Activated naive CD8-positive, alpha-beta T cell treated with anti-CD3 and anti-CD28 coated beads for 36 hours (primary cell): ENCODE results near the gene KCNJ2. TPM values are rescaled to one million over a fixed set of nuclear protein-coding genes. Genes with fewer than 3 reads are reported as not detected.

Experiments used
- DNase-seq: peaks from one replicate; pipeline ENCODE4 v3.0.0; 2021
- H3K27ac Mint-ChIP-seq: one replicate; pipeline ENCODE4 v1.8.0; 2022; ENCODE audit warnings: mild to moderate bottlenecking, moderate library complexity, mixed read lengths
- H3K27me3 Mint-ChIP-seq: one replicate; pipeline ENCODE4 v1.8.0; 2022; ENCODE audit warnings: mild to moderate bottlenecking, mixed read lengths
- H3K36me3 Mint-ChIP-seq: one replicate; pipeline ENCODE4 v1.8.0; 2021; ENCODE audit warnings: mild to moderate bottlenecking, mixed read lengths
- H3K4me1 Mint-ChIP-seq: one replicate; pipeline ENCODE4 v1.8.0; 2021; ENCODE audit warnings: mixed read lengths
- H3K4me3 Mint-ChIP-seq: one replicate; pipeline ENCODE4 v1.8.0; 2022; ENCODE audit warnings: mild to moderate bottlenecking, moderate library complexity, mixed read lengths
- H3K9me3 Mint-ChIP-seq: one replicate; pipeline ENCODE4 v1.8.0; 2022; ENCODE audit warnings: mixed read lengths
- total RNA-seq, 2 experiments: library from RNA; stranded (reverse); gene quantifications; one replicate each; pipeline ENCODE4 v1.2.3, GENCODE V29; 2021

The KCNJ2 gene
- total RNA-seq, 2 experiments from 2014 or later, result not detected

GRCh38 chr17:70206361-70207010, 37.2 kb downstream of the KCNJ2 start:
- H3K36me3 Mint-ChIP-seq, result no peaks in the 10 kb centered on the region
- no peaks in the 10 kb centered on the region for H3K9me3 Mint-ChIP-seq
- H3K27ac Mint-ChIP-seq, result no peak overlapping the region
- no peak for DNase-seq
- no peaks in the 10 kb centered on the region for H3K4me1 Mint-ChIP-seq
- no peaks in the 10 kb centered on the region for H3K27me3 Mint-ChIP-seq
- H3K4me3 Mint-ChIP-seq, result no peak overlapping the region

- DNase-seq, result no peak
- Mint-ChIP-seq H3K4me1 (no peaks in the 10 kb centered on the region), H3K27ac (no peak overlapping the region), H3K4me3 (no peak overlapping the region), H3K27me3 (no peaks in the 10 kb centered on the region), H3K36me3 (no peaks in the 10 kb centered on the region), H3K9me3 (no peaks in the 10 kb centered on the region)
Measured at GRCh38 chr17:70207184-70207583, 37.9 kb downstream of the KCNJ2 start.

GRCh38 chr17:70208080-70208794, 38.9 kb downstream of the KCNJ2 start:
- Mint-ChIP-seq H3K4me3 (no peak overlapping the region), H3K27me3 (no peaks in the 10 kb centered on the region), H3K4me1 (no peaks in the 10 kb centered on the region), H3K27ac (no peak overlapping the region), H3K36me3 (no peaks in the 10 kb centered on the region), H3K9me3 (no peaks in the 10 kb centered on the region)
- no peak for DNase-seq

DNA sequence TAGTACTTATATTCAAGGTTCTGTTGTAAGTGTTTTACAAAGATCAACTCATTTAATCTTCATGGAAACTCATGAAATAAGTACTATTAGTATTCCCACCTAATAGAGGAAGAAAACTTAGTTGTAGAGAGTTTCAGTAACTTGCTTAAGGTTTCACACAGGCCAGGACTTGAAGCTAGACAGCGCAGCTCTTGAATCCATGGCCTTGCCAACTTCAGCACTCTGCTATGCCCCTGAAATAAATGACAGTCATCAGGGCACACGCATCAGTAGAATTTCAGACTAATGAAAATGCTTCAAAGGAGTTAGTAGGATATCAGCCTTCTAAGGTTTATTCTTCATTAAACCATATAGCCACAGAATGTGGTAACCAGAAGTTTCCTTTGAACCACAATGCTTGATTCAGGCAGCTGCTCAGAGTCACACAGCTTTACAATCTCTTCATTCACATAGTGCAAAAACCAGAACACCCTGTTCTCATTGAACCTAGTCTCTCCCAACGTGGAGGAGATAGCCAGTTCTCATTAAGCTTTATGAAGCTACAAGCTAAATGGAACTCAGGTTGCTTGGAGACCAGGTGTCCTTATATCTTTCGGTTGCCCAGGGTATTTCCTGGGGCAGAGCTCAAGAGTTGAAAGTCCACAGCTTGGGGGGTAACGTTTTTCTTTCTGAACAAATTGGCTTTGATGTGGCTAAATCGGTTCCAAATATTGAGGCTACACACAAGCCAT, 39.7 kb downstream of the KCNJ2 start:
- H3K4me1 Mint-ChIP-seq, result no peaks in the 10 kb centered on the region
- no peaks in the 10 kb centered on the region for H3K36me3 Mint-ChIP-seq
- H3K27ac Mint-ChIP-seq, result no peak overlapping the region
- no peaks in the 10 kb centered on the region for H3K9me3 Mint-ChIP-seq
- no peak overlapping the region for H3K4me3 Mint-ChIP-seq
- no peaks in the 10 kb centered on the region for H3K27me3 Mint-ChIP-seq
- DNase-seq, result no peak

- no peak for DNase-seq
- H3K4me1 Mint-ChIP-seq, result no peaks in the 10 kb centered on the region
- no peak overlapping the region for H3K27ac Mint-ChIP-seq
- H3K9me3 Mint-ChIP-seq, result no peaks in the 10 kb centered on the region
- no peaks in the 10 kb centered on the region for H3K27me3 Mint-ChIP-seq
- H3K4me3 Mint-ChIP-seq, result no peak overlapping the region
- no peaks in the 10 kb centered on the region for H3K36me3 Mint-ChIP-seq
Measured at GRCh38 chr17:70215656-70216055, 46.3 kb downstream of the KCNJ2 start.

GRCh38 chr17:70217571-70217970, 48.2 kb downstream of the KCNJ2 start:
- no peaks in the 10 kb centered on the region for H3K27me3 Mint-ChIP-seq
- H3K36me3 Mint-ChIP-seq, result no peaks in the 10 kb centered on the region
- no peak overlapping the region for H3K4me3 Mint-ChIP-seq
- H3K9me3 Mint-ChIP-seq, result no peaks in the 10 kb centered on the region
- H3K27ac Mint-ChIP-seq, result no peak overlapping the region
- H3K4me1 Mint-ChIP-seq, result no peaks in the 10 kb centered on the region
- DNase-seq, result no peak

DNA sequence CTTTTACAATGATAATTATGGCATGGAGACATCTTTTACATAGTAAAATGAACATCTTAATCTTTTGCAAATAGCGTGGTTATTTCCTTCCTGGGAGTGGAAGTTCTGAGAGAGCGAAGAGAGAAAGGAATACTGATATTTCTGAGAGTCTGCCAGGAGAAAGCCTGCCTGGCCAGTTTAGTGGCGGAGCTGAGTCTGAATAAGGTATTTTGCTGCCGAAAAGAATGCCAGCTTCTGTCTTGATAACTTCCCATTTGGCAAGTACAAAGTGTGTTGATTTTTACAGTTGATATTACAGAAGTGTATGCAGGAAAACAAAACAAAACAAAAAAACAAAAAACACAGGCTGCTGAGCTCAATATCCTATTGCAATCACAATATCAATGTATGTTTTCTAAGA, 55.9 kb downstream of the KCNJ2 start:
- H3K4me3 Mint-ChIP-seq, result no peak overlapping the region
- no peaks in the 10 kb centered on the region for H3K36me3 Mint-ChIP-seq
- no peak for DNase-seq
- no peaks in the 10 kb centered on the region for H3K27me3 Mint-ChIP-seq
- no peak overlapping the region for H3K27ac Mint-ChIP-seq
- no peaks in the 10 kb centered on the region for H3K4me1 Mint-ChIP-seq
- H3K9me3 Mint-ChIP-seq, result no peaks in the 10 kb centered on the region

Other genes starting within 250 kb of the KCNJ2 start
- not detected for gene KCNJ16, start 94.3 kb upstream of the KCNJ2 start, total RNA-seq